ENCODE data around the gene GSE1.

The GSE1 gene

GRCh38 chr16:85610446-85611193 lies 2.5 kb upstream of the GSE1 start:
- DNase-seq (ENCODE audit: low read depth): peak; percentile 89
- peak; percentile 97 for TF ChIP-seq CTCF (IDR thresholded peaks at IDR 0.05; ENCODE audit: insufficient read depth, low read depth, low read length, missing control alignments)
- H3K4me3 ChIP-seq (ENCODE audit: low read depth, low read length): peak overlapping the region; percentile 60; the same call in 1 of the 2 replicates

GRCh38 chr16:85611194-85611443 lies 2.0 kb upstream of the GSE1 start:
- H3K4me3 ChIP-seq (ENCODE audit: low read depth, low read length): peak overlapping the region; percentile 60
- TF ChIP-seq CTCF (IDR thresholded peaks at IDR 0.05; ENCODE audit: insufficient read depth, low read depth, low read length, missing control alignments): no peak
- no peak for DNase-seq (ENCODE audit: low read depth)

GRCh38 chr16:85611444-85612190 lies 1.5 kb upstream of the GSE1 start:
- DNase-seq (ENCODE audit: low read depth): peak; percentile 51
- TF ChIP-seq CTCF (IDR thresholded peaks at IDR 0.05; ENCODE audit: insufficient read depth, low read depth, low read length, missing control alignments): no peak
- H3K4me3 ChIP-seq (ENCODE audit: low read depth, low read length): peak overlapping the region; percentile 60

- DNase-seq (ENCODE audit: low read depth): peak; percentile 44
- no peak for TF ChIP-seq CTCF (IDR thresholded peaks at IDR 0.05; ENCODE audit: insufficient read depth, low read depth, low read length, missing control alignments)
- peak overlapping the region; percentile 78 for H3K4me3 ChIP-seq (ENCODE audit: low read depth, low read length)
Observed at GRCh38 chr16:85612191-85612800, 826 bp upstream of the GSE1 start.

- DNase-seq (ENCODE audit: low read depth): peak; percentile 52
- no peak for TF ChIP-seq CTCF (IDR thresholded peaks at IDR 0.05; ENCODE audit: insufficient read depth, low read depth, low read length, missing control alignments)
- peak overlapping the region; percentile 78 for H3K4me3 ChIP-seq (ENCODE audit: low read depth, low read length)
Observed at GRCh38 chr16:85613604-85614337, 649 bp downstream of the GSE1 start.

- DNase-seq (ENCODE audit: low read depth): peak; percentile 13
- peak overlapping the region; percentile 78 for H3K4me3 ChIP-seq (ENCODE audit: low read depth, low read length)
- no peak for TF ChIP-seq CTCF (IDR thresholded peaks at IDR 0.05; ENCODE audit: insufficient read depth, low read depth, low read length, missing control alignments)
Observed at GRCh38 chr16:85614338-85615013, 1.4 kb downstream of the GSE1 start.
